Testis (tissue), 3 donors: ENCODE data around the gene C2orf78. TPM values are rescaled to one million over a fixed set of nuclear protein-coding genes. Genes with fewer than 3 reads are reported as not detected.

Experiments used
- DNase-seq: peaks from one replicate; pipeline ENCODE4 v3.0.0-alpha.2; 2019
- H3K27ac ChIP-seq, 2 donors: fragments of 200-600 bp; sonication (generic); one replicate each; pipeline ENCODE4 v1.5.1; 2019
- H3K27me3 ChIP-seq: fragments of 200-600 bp; sonication (generic); one replicate; pipeline ENCODE4 v1.5.1; 2019
- H3K36me3 ChIP-seq: fragments of 200-600 bp; sonication (generic); one replicate; pipeline ENCODE4 v1.5.1; 2017; ENCODE audit warnings: low read depth; ENCODE audit errors: missing control alignments
- H3K4me1 ChIP-seq: fragments of 200-600 bp; sonication (generic); one replicate; pipeline ENCODE4 v1.5.1; 2019
- H3K4me3 ChIP-seq, 2 donors: fragments of 200-600 bp; sonication (generic); one replicate each; pipeline ENCODE4 v1.5.1; 2017 to 2019
- H3K9me3 ChIP-seq: fragments of 200-600 bp; sonication (generic); one replicate; pipeline ENCODE4 v1.5.1; 2017
- POLR2A ChIP-seq: fragments of 450-650 bp; IDR thresholded peaks from one replicate; pipeline ENCODE4 v1.6.1; 2017; ENCODE audit warnings: antibody characterized with exemption, mild to moderate bottlenecking, moderate library complexity
- WGBS, 2 donors: methylation state at CpG; one replicate each; pipeline ENCODE4 v1.1.5; 2018; 5-methylcytosine and 5-hydroxymethylcytosine counted together
- intact Hi-C: fragments of 100-400 bp; cut with DNase I; formaldehyde crosslinking; loops from one replicate; pipeline ENCODE4 v1.15.1; 2023; ENCODE audit warnings: low total_unique reads
- polyA plus RNA-seq: library from polyadenylated mRNA; stranded (reverse); fragments of 350-450 nt; fragmentation: Illumina TruSeq; extraction: RNeasy Lipid Tissue Mini Kit (QIAGEN cat#74804); gene quantifications from one replicate; pipeline ENCODE4 v1.2.3, GENCODE V29; 2014; ENCODE audit warnings: low read depth, low replicate concordance; ENCODE audit not compliant: insufficient read depth
- total RNA-seq, 2 donors: library from RNA; depleted of rRNA; stranded (reverse); fragments of >200 nt; gene quantifications; one replicate each; pipeline ENCODE4 v1.2.3, GENCODE V29; 2016
- TF ChIP-seq, protein P1 (sequence below), 3 experiments: fragments of 450-650 bp in 2 of 3; fragments of 200-600 bp in 1 of 3; sonication (generic) in 1 of 3; IDR thresholded peaks; one replicate each; pipeline ENCODE4 v1.5.1; 2016 to 2019; ENCODE audit warnings: antibody characterized with exemption in 3 of 3, mild to moderate bottlenecking in 2 of 3, moderate library complexity in 1 of 3

C2orf78 gene
- total and polyA plus RNA-seq, 3 donors from 2014 or later: 3.5 to 18.6 (median 11.6) TPM

DNA sequence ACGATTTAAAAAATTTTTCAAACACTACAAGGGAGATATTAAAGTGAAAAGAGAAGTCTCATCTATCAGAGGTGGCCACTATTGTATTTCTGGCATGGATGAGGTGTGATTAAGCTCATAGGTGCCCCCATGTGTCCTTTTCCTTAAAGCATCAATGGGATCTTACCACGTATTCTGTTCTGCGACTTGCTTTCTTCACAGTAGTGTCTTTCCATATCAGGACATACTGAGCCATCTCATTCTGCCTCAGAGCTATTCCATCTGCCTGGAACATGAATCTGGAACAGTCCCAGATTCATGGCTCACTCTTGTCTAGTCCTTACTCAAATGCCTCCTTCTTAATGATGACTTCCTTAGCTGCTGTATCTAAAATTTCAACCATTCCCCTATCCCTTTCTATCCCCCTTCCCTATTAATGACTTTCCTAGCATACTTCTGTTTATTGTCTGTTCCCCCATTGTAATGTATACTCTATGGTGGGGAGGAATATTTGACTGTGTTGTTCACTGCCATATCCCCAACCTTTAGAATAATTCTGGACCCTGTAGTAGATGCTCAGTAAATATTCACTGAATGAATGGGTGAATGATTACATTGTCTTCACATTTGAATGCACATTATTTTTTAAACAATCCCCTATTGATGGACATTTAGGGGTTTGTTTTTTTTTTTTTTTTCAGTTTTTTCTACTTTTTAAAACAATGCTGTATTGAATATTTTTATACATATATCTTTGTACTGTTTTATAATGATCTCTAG, 55.8 kb downstream of the C2orf78 start:
- intact Hi-C loops: no loop called here
- Histone ChIP-seq H3K27me3 (no peaks in the 10 kb centered on the region), H3K9me3 (no peaks in the 10 kb centered on the region), H3K27ac (no peak overlapping the region), H3K36me3 (no peaks in the 10 kb centered on the region), H3K4me3 (no peak overlapping the region), H3K4me1 (peaks cover 9% of the 10 kb centered on the region)
- DNase-seq: no peak
- TF ChIP-seq, protein P1, sequence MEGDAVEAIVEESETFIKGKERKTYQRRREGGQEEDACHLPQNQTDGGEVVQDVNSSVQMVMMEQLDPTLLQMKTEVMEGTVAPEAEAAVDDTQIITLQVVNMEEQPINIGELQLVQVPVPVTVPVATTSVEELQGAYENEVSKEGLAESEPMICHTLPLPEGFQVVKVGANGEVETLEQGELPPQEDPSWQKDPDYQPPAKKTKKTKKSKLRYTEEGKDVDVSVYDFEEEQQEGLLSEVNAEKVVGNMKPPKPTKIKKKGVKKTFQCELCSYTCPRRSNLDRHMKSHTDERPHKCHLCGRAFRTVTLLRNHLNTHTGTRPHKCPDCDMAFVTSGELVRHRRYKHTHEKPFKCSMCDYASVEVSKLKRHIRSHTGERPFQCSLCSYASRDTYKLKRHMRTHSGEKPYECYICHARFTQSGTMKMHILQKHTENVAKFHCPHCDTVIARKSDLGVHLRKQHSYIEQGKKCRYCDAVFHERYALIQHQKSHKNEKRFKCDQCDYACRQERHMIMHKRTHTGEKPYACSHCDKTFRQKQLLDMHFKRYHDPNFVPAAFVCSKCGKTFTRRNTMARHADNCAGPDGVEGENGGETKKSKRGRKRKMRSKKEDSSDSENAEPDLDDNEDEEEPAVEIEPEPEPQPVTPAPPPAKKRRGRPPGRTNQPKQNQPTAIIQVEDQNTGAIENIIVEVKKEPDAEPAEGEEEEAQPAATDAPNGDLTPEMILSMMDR (IDR thresholded peaks at IDR 0.05): no peak
- no peak for TF ChIP-seq POLR2A
- 73 to 74% methylated on average over 3 of the region's 3 CpGs for WGBS, 2 donors

DNA sequence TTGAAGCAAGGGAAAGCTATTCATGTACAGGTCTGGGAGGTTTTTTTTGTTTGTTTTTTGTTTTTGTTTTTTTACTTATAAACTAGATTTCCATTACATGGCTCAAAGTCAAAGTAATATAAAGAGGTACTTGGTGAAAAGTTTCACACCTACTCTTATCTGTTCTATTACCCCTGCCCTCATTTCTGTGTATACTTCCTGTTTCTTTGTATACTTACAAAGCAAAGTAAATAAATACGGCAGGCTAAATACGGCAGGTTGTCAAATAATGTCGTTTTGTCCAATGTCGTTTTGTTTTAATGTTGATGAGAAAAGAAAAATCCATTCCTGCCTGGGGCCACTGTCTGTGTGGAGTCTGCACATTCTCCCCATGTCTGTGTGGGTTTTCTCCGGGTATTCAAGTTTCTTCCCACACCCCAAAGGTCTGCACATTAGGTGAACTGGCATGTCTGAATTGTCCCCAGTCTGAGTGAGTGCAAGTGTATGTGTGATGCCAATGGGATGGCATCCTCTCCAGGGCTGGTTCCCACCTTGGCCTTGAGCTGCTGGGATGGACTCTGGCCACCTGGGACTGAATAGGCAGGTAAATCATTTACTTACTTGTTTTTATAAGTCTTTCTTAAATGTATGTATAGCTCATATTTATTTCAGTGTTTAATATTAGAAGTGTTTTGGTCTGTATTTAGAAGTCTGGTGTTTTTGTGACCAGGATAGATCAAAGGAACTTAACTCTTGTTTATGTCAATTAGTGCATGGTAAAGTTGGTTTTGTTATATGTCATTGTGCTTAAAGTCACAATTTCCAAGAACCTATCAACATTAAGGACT, 58.1 kb downstream of the C2orf78 start:
- H3K36me3 ChIP-seq: no peaks in the 10 kb centered on the region
- H3K27me3 ChIP-seq: no peaks in the 10 kb centered on the region
- DNase-seq: no peak
- TF ChIP-seq POLR2A: no peak
- TF ChIP-seq, protein P1 (IDR thresholded peaks at IDR 0.05): no peak
- H3K4me1 ChIP-seq: peaks cover 9% of the 10 kb centered on the region
- H3K4me3 ChIP-seq: no peak overlapping the region
- H3K9me3 ChIP-seq: no peaks in the 10 kb centered on the region
- intact Hi-C loops: no loop called here
- 83 to 91% methylated on average over 5 of the region's 5 CpGs for WGBS, 2 donors
- H3K27ac ChIP-seq: no peak overlapping the region

DNA sequence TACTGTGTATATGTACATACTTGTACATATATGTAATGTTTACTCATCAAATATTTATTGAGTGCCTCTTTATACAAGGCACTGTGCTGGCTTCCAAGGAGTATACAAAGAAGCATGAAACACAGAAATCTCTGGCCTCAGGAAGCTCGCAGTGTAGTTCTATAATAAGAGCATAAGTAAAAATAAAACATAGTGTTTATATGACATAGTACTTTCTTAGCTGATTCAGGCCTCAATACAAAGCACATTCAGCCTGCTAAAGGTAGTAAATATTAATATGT, 58.7 kb downstream of the C2orf78 start:
- TF ChIP-seq, protein P1 (IDR thresholded peaks at IDR 0.05): no peak
- TF ChIP-seq POLR2A: no peak
- no peak for DNase-seq
- no peak overlapping the region for H3K27ac ChIP-seq
- no peak overlapping the region for H3K4me3 ChIP-seq
- peaks cover 9% of the 10 kb centered on the region for H3K4me1 ChIP-seq
- no peaks in the 10 kb centered on the region for H3K36me3 ChIP-seq
- intact Hi-C loops: no loop called here
- no peaks in the 10 kb centered on the region for H3K27me3 ChIP-seq
- no peaks in the 10 kb centered on the region for H3K9me3 ChIP-seq
- WGBS, 2 donors: 75 to 92% methylated on average over 1 of the region's 1 CpG

DNA sequence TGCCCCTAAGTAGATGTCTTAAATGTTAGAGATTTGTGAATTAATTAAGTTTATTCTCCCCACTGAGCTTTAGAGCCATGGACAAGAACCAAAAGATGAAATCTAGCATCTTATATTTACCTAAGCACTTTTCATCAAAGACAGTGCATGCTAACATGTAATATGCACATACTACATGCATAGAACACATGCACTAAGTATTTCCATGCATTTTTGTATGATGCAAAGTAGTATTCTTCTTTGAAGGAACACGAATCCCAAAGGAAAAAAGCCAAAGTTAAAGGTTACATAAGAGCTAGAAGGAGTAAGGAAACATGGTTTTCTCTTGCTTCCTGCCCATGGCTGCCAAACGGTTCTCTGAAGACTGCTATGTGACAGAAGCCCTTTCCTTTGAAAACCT, 60.1 kb downstream of the C2orf78 start:
- peaks cover 6% of the 10 kb centered on the region for H3K4me1 ChIP-seq
- H3K36me3 ChIP-seq: no peaks in the 10 kb centered on the region
- 40 to 76% methylated on average over 2 of the region's 2 CpGs for WGBS, 2 donors
- no peak overlapping the region for H3K27ac ChIP-seq
- intact Hi-C loops: no loop called here
- TF ChIP-seq, protein P1 (IDR thresholded peaks at IDR 0.05): no peak
- no peak for TF ChIP-seq POLR2A
- no peak overlapping the region for H3K4me3 ChIP-seq
- H3K27me3 ChIP-seq: no peaks in the 10 kb centered on the region
- H3K9me3 ChIP-seq: no peaks in the 10 kb centered on the region
- no peak for DNase-seq
